Measurements from ENCODE around the gene GTF2A2. TPM values are rescaled to one million over a fixed set of nuclear protein-coding genes. Genes with fewer than 3 reads are reported as not detected.
A peak's percentile ranks its signal among the peaks of the same experiment; 100 is the strongest.

Gene GTF2A2
- polyA plus RNA-seq, 3 donors, result 126 to 166 (median 133) TPM

DNA sequence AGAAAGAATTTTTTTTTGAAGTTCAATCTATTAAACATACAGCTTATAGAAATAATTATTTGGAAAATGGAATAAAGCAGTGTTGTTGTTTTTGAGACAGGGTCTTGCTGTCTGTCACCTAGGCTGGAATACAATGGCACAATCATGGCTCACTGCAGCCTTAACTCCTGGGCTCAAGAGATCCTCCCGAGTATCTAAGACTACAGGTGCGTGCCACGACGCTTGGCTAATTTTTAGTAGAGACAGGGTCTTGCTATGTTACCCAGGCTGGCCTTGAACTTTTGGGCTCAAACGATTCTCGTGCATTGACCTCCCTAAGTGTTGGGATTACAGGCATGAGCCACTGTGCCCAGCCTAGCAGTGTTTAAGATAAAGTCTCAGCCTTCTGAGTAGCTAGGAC lies 23.0 kb upstream of the GTF2A2 start:
- H3K9me3 ChIP-seq (replicated peaks in 1 of 2; ENCODE audit: control insufficient read depth in 1 of 2, insufficient read depth in 1 of 2, low read length in 2 of 2), result no peaks in the 10 kb centered on the region
- Mint-ChIP-seq H3K9me3 (no peaks in the 10 kb centered on the region), H3K27me3 (ENCODE audit: low read depth in 3 of 3) (no peaks in the 10 kb centered on the region), H3K36me3 (peaks cover 68 to 75% of the 10 kb centered on the region in 2 donors), H3K4me1 (peaks cover 19% of the 10 kb centered on the region), H3K4me3 (no peak overlapping the region), H3K27ac (peak overlapping the region in 1 of 7 donors; percentile 24)
- no peak overlapping the region for H3K4me2 ChIP-seq (replicated peaks; ENCODE audit: extremely low read depth, low read length, poor library complexity, severe bottlenecking)
- intact Hi-C loops (cut with micrococcal nuclease), result loop anchor here (10.0 kb wide), 2 partner anchors 576 to 696 kb away; partner anchors contain the start of genes CCNB2 (in 1 of the 2) and RNF111 (in 1 of the 2)
- 96% methylated on average over 5 of the region's 6 CpGs for WGBS (ENCODE audit: insufficient coverage)
- peaks cover 98% of the 10 kb centered on the region for H3K79me2 ChIP-seq (ENCODE audit: insufficient read depth, low read length)
- TF ChIP-seq, protein P1, sequence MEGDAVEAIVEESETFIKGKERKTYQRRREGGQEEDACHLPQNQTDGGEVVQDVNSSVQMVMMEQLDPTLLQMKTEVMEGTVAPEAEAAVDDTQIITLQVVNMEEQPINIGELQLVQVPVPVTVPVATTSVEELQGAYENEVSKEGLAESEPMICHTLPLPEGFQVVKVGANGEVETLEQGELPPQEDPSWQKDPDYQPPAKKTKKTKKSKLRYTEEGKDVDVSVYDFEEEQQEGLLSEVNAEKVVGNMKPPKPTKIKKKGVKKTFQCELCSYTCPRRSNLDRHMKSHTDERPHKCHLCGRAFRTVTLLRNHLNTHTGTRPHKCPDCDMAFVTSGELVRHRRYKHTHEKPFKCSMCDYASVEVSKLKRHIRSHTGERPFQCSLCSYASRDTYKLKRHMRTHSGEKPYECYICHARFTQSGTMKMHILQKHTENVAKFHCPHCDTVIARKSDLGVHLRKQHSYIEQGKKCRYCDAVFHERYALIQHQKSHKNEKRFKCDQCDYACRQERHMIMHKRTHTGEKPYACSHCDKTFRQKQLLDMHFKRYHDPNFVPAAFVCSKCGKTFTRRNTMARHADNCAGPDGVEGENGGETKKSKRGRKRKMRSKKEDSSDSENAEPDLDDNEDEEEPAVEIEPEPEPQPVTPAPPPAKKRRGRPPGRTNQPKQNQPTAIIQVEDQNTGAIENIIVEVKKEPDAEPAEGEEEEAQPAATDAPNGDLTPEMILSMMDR (IDR thresholded peaks at IDR 0.05), result no peak
- peaks cover 14 to 20% of the 10 kb centered on the region in 2 donors for H3K4me1 ChIP-seq (ENCODE audit: control insufficient read depth in 1 of 2, insufficient read depth in 2 of 2, low read length in 2 of 2)
- peaks cover 77 to 97% of the 10 kb centered on the region in 2 donors for H3K36me3 ChIP-seq (replicated peaks in 1 of 2; ENCODE audit: control insufficient read depth in 1 of 2, insufficient read depth in 2 of 2, low read length in 2 of 2)
- no peak overlapping the region for H3K27ac ChIP-seq (ENCODE audit: low read depth in 1 of 2, low read length in 2 of 2)
- H3K27me3 ChIP-seq (ENCODE audit: control insufficient read depth in 2 of 2, insufficient read depth in 2 of 2, low read length in 2 of 2), result no peaks in the 10 kb centered on the region
- no peak overlapping the region for H3K9ac ChIP-seq (ENCODE audit: insufficient read depth, low read length, poor library complexity, severe bottlenecking)
- no peak overlapping the region for H2AFZ ChIP-seq (ENCODE audit: insufficient read depth, low read depth, low read length, poor library complexity, severe bottlenecking)
- no peak for DNase-seq
- no peak overlapping the region for H3K4me3 ChIP-seq (replicated peaks in 1 of 3; ENCODE audit: low read depth in 2 of 3, low read length in 3 of 3)
- H4K20me1 ChIP-seq (ENCODE audit: insufficient read depth, low read length), result peaks cover 100% of the 10 kb centered on the region

DNA sequence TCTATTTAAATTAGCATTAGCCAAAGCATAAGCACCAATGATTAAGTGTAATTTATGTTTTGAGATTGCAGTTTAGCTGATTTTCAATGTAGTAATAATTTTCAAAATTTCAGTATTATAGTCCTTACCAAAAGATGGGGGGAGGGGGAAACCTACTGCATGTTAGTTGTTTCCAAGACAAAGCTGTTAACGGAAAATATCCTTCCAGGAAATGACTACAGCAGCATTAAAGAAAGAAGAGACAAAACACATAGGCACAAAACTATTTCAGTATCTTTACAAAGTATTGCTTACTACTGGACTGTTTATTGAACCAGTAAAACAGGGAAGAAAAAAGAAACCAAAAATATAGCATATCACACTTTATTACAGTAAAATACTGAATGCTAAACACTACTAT lies 21.3 kb upstream of the GTF2A2 start:
- peaks cover 100% of the 10 kb centered on the region for H4K20me1 ChIP-seq (ENCODE audit: insufficient read depth, low read length)
- peaks cover 74 to 91% of the 10 kb centered on the region in 2 donors for H3K36me3 Mint-ChIP-seq
- H3K79me2 ChIP-seq (ENCODE audit: insufficient read depth, low read length), result peaks cover 97% of the 10 kb centered on the region
- peak overlapping the region in 1 of 7 donors; percentile 26 for H3K27ac Mint-ChIP-seq
- no peak overlapping the region for H3K9ac ChIP-seq (ENCODE audit: insufficient read depth, low read length, poor library complexity, severe bottlenecking)
- H3K9me3 Mint-ChIP-seq, result no peaks in the 10 kb centered on the region
- H3K4me3 ChIP-seq (replicated peaks in 1 of 3; ENCODE audit: low read depth in 2 of 3, low read length in 3 of 3), result no peak overlapping the region
- DNase-seq, result no peak
- H3K36me3 ChIP-seq (replicated peaks in 1 of 2; ENCODE audit: control insufficient read depth in 1 of 2, insufficient read depth in 2 of 2, low read length in 2 of 2), result peaks cover 90 to 100% of the 10 kb centered on the region in 2 donors
- TF ChIP-seq, protein P1 (IDR thresholded peaks at IDR 0.05), result no peak
- H3K27ac ChIP-seq (ENCODE audit: low read depth in 1 of 2, low read length in 2 of 2), result peak overlapping the region in 1 of 2 donors; percentile 6
- H3K9me3 ChIP-seq (replicated peaks in 1 of 2; ENCODE audit: control insufficient read depth in 1 of 2, insufficient read depth in 1 of 2, low read length in 2 of 2), result no peaks in the 10 kb centered on the region
- WGBS (ENCODE audit: insufficient coverage), result no CpG with 5 or more reads among the region's 1 CpG
- H3K27me3 ChIP-seq (ENCODE audit: control insufficient read depth in 2 of 2, insufficient read depth in 2 of 2, low read length in 2 of 2), result no peaks in the 10 kb centered on the region
- H3K4me1 Mint-ChIP-seq, result peaks cover 7% of the 10 kb centered on the region
- no peak overlapping the region for H3K4me2 ChIP-seq (replicated peaks; ENCODE audit: extremely low read depth, low read length, poor library complexity, severe bottlenecking)
- no peaks in the 10 kb centered on the region for H3K27me3 Mint-ChIP-seq (ENCODE audit: low read depth in 3 of 3)
- H2AFZ ChIP-seq (ENCODE audit: insufficient read depth, low read depth, low read length, poor library complexity, severe bottlenecking), result no peak overlapping the region
- no peak overlapping the region for H3K4me3 Mint-ChIP-seq
- intact Hi-C loops (cut with micrococcal nuclease), result no loop called here
- H3K4me1 ChIP-seq (ENCODE audit: control insufficient read depth in 1 of 2, insufficient read depth in 2 of 2, low read length in 2 of 2), result peaks cover 0 to 3% of the 10 kb centered on the region in 2 donors
